Measurements from ENCODE around the gene CDH11.

- TF ChIP-seq CTCF (IDR thresholded peaks at IDR 0.05) (no peak), POLR2A (IDR thresholded peaks at IDR 0.05) (no peak)
Observed at GRCh38 chr16:65124212-65124548, 2.3 kb upstream of the CDH11 start.

Data from thyroid gland (tissue), 4 donors.